Thoracic aorta (tissue), 2 donors: Measurements from ENCODE around the gene SIMC1. TPM values are rescaled to one million over a fixed set of nuclear protein-coding genes. Genes with fewer than 3 reads are reported as not detected.

Experiments used
- ATAC-seq: fragments of 150-250 bp; one replicate; pipeline ENCODE4 v1.8.0; 2017; ENCODE audit warnings: low read depth; ENCODE audit not compliant: insufficient number of reproducible peaks, low FRiP score
- DNase-seq: peaks from one replicate; pipeline ENCODE4 v3.0.0-alpha.2; 2020; ENCODE audit warnings: low spot score
- H3K27ac ChIP-seq, 2 donors: fragments of 200-600 bp; sonication (generic); 1 replicate in 1 of 2; 2 replicates in 1 of 2; pipeline ENCODE4 v1.5.1; 2016; ENCODE audit warnings: mild to moderate bottlenecking in 2 of 2, moderate library complexity in 2 of 2
- H3K27me3 ChIP-seq: fragments of 200-600 bp; sonication (generic); replicated peaks from 2 replicates; pipeline ENCODE4 v1.6.0; 2016; ENCODE audit warnings: mild to moderate bottlenecking; ENCODE audit not compliant: insufficient read depth
- H3K36me3 ChIP-seq: fragments of 200-600 bp; sonication (generic); one replicate; pipeline ENCODE4 v1.5.1; 2016
- H3K4me1 ChIP-seq, 2 donors: fragments of 200-600 bp; sonication (generic); 1 replicate in 1 of 2; 2 replicates in 1 of 2; pipeline versions ENCODE4 v1.5.1 to v1.6.0; 2016; ENCODE audit warnings: low read depth in 2 of 2, mild to moderate bottlenecking in 1 of 2; ENCODE audit not compliant: control insufficient read depth in 1 of 2
- H3K4me3 ChIP-seq: fragments of 200-600 bp; sonication (generic); 2 replicates; pipeline ENCODE4 v1.5.1; 2016; ENCODE audit warnings: mild to moderate bottlenecking
- H3K9me3 ChIP-seq: fragments of 200-600 bp; sonication (generic); 2 replicates; pipeline ENCODE4 v1.5.1; 2016
- CTCF ChIP-seq: fragments of 200-600 bp; sonication (generic); IDR thresholded peaks from one replicate; pipeline ENCODE4 v1.5.1; 2019; ENCODE audit warnings: antibody characterized with exemption
- total RNA-seq, 2 donors: library from RNA; depleted of rRNA; stranded (reverse); fragments of >200 nt; gene quantifications; one replicate each; pipeline versions ENCODE4 v1.1.0 to v1.2.3, GENCODE V29; 2016

The SIMC1 gene
- total RNA-seq, 2 donors from 2014 or later: 17.7 to 20.3 TPM

DNA sequence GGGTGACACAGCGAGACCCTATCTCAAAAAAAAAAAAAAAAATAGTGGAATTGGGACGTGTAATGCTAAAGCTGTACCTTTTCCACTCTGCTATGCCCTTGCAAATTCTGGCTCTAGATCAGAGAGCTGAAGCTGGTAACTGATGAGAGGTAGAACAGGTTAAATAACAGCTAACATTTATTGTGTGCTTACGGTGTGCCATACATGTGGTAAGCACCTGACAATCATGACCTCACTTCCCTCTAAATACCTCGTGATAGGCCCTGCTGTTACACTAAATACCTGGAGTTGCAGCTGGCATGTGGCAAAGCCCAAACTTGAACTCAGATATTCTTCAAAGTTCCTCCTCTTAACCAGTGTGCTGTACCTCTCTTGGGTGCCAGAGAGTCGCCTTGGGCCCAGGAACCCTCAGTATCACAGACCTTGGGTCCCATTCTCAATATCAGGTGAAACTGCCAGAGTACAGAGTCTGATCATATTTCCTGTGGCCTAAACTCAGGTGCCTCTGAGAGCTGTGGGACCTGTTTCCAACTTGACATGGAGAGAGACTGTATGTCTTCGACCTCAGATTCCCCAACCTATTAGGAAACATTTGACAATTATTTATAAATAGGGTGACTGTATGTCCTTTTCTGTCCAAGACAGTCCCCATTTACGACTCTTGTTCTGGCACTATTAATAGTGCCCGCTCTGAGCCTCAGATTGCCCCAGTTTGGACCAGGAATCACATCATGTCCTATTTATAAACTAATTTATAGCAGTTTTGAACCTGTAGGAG, 131.9 kb downstream of the SIMC1 start:
- H3K36me3 ChIP-seq: peaks cover 11% of the 10 kb centered on the region
- no peak overlapping the region for H3K27ac ChIP-seq
- no peak for TF ChIP-seq CTCF
- DNase-seq (no peak), ATAC-seq (no peak)
- H3K4me1 ChIP-seq: peaks cover 3 to 23% of the 10 kb centered on the region in 2 donors
- H3K27me3 ChIP-seq: no peaks in the 10 kb centered on the region
- no peak overlapping the region for H3K4me3 ChIP-seq
- H3K9me3 ChIP-seq: no peaks in the 10 kb centered on the region

GRCh38 chr5:176371621-176372539, 133.7 kb downstream of the SIMC1 start:
- DNase-seq (no peak), ATAC-seq (no peak)
- Histone ChIP-seq H3K4me1 (peaks cover 3 to 17% of the 10 kb centered on the region in 2 donors), H3K27me3 (no peaks in the 10 kb centered on the region), H3K36me3 (peaks cover 11% of the 10 kb centered on the region), H3K27ac (peak overlapping the region; percentile 5 to 24), H3K9me3 (no peaks in the 10 kb centered on the region), H3K4me3 (no peak overlapping the region)
- no peak for TF ChIP-seq CTCF

DNA sequence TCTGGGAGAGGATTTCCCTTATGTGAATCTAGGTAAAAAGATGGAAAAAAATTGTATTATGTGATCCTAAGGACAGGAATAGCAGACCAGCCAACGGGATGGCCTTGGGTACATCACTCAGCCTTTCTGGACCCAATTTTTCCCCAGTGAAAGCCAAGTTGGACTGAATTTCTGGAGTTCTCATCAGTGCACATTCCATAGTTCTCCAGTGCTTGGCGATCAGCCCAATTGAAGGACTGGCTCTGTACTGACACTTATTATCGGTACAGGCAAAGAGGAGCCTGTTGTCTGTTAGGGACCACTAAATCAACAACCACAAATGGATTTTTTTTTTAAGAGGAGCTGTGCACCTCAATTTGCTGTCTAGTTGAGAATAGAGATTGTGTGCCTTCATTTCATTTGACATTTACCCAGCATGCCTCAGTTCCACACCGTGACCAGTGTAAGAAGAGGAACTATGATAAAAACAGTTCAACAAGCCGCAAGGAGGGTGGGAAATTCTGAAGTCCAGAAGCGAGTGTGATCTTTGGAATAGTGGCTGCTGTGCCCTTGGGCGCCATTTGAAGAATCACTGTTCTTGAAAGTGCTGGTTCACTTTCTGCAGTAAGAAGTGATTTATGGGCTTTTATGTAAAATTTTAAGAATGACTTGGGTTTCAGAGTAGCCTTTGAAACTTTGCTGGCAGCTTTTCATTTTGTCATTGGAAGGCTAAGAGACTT, 135.0 kb downstream of the SIMC1 start:
- TF ChIP-seq CTCF: no peak
- no peaks in the 10 kb centered on the region for H3K27me3 ChIP-seq
- peaks cover 11% of the 10 kb centered on the region for H3K36me3 ChIP-seq
- no peaks in the 10 kb centered on the region for H3K9me3 ChIP-seq
- H3K4me3 ChIP-seq: no peak overlapping the region
- H3K27ac ChIP-seq: peak overlapping the region in 1 of 2 donors; percentile 24
- H3K4me1 ChIP-seq: peaks cover 3 to 17% of the 10 kb centered on the region in 2 donors
- ATAC-seq: no peak
- no peak for DNase-seq

GRCh38 chr5:176379881-176380280, 141.7 kb downstream of the SIMC1 start:
- Histone ChIP-seq H3K4me1 (peaks cover 6 to 19% of the 10 kb centered on the region in 2 donors), H3K27me3 (no peaks in the 10 kb centered on the region), H3K27ac (no peak overlapping the region), H3K4me3 (no peak overlapping the region), H3K36me3 (peaks cover 9% of the 10 kb centered on the region), H3K9me3 (no peaks in the 10 kb centered on the region)
- TF ChIP-seq CTCF: no peak
- no peak for ATAC-seq
- no peak for DNase-seq
